ENCODE results near the gene UBAC2.
"Not testable (repeated sequence)": the region's sequence is repeated elsewhere in the genome, so short reads cannot be mapped to it uniquely, and the experiment has no call there.

The UBAC2 gene

DNA sequence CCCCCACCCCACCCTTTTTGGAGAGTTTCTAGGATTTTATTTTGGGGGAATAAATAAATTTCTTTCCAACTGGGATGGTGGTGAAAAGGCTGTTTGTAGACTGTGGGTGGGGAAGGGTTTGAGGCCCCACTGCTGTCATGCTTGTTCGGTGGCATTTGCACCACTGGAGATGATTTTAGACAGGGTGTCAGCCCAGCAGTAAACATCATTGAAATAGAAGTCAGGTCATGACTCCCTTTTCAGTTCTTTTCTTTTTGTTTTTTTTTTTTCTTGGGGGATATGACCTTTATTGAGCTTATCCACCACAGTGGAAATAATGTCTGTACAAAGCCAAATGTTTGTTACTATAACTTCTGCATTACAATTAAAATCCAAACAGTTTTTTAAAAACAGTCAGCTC, 14.1 kb downstream of the UBAC2 start:
- no peak for DNase-seq (ENCODE audit: low spot score)

DNA sequence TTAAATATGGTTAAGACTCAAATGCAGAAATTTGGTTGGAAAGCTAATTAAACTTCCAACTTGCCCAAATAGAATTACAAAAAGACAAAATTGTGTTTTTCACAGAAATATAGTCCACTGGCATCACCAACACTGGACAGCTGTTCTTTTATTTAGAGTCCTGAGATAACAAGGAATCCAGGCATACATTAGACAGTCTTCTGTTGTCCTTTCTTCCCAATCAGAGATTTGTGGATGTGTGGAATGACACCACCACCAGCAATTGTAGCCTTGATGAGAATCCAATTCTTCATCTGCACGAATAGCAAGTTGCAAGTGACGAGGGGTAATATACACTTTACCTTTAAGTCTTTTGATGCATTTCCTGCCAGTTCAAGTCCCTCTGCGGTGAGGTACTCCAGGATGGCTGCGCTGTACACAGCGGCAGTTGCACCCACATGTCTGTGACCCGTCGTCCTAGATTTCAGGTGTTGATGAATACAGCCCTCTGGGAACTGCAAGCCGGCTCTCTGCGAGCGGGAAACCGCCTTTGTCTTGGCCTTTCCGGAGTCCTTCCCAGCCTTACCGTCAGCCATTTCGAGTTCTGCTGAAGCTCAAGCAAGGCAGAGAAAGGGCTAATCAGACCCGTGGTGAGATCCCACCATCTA, 14.7 kb downstream of the UBAC2 start:
- DNase-seq (ENCODE audit: low spot score): no peak

DNA sequence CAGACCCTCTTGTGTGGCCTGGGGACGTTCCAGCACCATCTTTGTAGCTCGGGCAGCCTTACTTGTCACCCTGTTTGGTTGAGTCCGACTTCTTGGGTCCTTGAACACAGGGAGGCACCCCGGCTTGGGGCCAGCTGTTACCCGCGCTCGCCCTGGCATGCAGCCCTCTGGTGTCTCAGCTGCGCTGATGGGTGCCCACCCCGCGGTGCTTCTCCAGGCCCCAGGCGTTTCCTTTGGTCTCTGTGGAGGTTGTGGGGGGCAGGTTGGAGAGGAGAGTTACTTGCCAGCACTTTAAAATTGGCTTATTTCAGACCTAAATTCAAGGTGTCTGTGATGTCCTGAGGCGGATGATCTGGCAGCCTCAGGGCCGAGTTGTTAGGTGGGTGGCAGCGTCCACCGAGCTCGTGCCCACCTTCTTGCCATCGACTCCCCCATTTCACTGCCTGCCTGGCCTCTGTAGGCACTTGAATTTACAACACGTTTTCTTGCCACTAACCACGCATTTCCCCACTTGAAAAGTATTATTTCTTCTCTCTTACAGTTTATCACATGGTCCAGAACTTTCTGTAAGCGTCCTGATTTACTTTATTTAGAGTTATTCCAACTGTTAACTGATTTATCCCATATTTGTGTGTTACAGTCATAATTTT, 16.9 kb downstream of the UBAC2 start:
- DNase-seq (ENCODE audit: low spot score): no peak

DNA sequence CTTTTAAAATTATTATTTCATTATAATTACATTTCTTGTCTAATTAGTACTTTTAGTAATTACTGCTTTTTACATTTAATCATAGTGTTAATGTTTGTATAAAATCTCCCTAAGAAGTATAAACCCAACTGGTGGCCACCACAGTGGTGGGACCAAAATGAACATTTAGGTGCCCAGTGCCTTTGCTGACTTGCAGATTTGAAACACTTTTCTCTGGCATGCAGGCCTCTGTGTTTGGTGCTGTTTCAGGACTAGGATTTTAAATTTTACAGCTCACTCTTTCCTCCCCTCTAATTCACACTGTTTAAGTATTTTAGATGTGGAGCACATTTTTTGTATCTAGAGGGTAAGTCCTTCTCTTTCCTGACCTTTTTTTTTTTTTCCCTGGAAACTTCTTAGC, 17.5 kb downstream of the UBAC2 start:
- DNase-seq (ENCODE audit: low spot score): no peak

DNA sequence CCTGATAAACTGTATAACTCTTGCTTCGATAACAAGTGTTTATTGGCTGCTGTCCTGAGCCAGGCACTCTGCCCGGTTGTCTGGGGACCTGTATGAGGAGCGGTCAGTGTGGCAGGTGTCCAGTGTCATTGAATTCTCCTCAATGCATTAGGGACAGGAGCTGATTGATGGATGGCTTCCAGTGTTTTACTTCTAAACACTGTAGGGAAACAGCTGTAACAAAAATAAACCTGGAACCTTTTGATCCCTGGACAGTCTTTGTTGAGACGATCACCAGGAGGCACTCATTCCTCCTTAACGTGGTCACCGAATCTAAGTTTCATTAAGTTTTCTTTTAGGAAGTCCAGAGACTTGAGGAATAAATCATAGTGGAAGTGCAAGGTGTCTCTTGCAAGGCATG, 17.9 kb downstream of the UBAC2 start:
- no peak for DNase-seq (ENCODE audit: low spot score)

DNA sequence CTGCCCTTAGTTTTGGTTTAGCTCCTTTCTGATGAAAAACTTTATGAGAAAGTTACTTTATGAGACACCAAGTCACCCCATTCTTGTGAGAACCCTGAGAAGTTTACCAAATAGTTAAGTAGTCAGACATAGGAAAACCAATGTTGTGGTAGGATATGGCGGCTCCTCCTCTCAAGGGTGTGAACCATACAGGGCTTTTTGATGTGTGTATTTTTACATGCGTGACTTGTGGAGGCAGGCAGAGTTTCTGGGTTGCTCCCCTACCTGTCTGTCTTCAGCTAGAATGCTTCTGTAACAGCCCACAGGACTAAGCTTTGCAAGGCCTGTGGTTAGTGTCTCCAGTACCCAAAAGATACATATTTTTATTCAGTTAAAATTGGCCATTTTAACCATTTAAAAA, 18.3 kb downstream of the UBAC2 start:
- no peak for DNase-seq (ENCODE audit: low spot score)

DNA sequence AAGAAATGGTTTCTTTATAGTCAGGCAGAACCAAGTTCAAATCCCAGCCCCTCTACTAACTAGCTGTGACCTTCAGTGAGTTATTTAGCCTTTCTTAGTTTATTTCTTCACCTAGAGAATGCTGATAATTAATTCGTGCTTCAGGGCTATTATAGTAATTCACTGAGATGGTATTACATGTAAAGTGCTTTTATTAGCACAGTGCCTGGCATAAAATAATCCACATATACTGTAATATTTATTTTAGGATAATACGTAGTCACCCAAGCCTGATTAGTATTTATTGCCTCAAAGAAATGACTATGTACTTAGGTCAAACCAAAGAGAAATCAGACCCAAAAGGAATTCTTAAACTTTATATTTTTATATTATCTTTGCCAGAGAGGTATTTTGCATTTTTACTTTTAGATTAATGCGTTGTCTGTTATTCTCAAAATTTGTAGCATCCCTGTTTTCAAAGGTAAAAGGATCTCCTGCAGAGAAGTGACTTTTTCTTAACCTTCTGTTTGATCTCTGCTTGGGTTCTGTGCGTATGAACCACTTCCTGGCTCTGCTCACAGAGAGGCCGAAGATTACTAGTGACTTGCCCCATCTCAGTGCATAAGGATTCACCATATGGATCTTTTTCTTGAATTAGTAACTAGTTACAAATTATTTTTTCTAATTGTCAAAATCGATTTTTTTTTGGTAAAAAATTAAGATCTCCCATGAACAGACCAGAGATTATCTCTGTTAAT, 19.7 kb downstream of the UBAC2 start:
- DNase-seq (ENCODE audit: low spot score): no peak

DNA sequence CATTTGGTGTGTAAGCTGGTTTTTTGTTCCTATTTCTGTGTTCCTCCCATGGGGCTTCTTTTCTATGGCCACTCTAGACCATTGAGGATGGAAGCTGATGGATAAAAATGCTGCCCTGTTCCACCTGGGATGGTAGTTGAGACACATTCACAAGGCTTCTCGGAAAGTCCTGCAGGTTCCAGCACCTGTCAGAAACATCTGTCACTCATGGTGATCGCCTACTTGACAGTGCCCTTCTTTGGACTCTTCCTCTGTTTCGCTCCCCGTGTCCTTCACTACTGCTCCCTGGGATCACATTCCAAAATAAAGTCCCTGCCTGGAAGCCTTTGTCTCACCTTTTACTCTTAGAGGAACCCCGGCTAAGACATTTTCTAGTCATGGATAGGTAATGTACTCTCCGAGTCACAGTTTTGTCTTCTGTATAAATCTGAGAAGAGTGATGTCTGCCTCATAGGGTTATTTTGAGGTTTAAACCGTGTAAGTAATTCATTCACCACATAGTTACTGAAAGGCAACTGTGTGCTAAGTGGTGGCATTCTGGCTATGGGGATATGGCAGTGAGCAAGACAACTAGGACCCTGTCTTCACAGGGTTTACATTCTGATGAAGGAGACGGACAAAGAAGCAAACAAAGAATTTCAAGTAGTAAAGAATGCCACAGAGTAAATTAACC, 21.0 kb downstream of the UBAC2 start:
- DNase-seq (ENCODE audit: low spot score): no peak

DNA sequence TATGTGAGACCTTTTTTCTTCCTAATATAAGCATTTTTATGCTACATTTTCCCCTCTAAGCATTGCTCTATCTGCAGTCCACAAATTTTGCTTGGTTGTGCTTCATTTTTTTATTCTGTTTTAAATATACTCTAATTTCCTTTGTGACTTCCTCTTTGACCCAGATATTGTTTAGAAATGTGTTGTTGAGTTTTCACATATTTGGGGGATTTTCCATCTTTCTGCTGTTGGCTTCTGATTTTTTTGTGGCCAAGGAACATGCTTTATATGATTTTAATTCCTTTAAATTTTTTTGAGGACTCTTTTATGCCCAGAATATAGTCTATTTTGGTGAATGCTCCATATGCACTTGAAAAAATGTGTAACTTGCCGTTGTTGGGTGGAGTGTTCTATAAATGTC, 22.9 kb downstream of the UBAC2 start:
- DNase-seq (ENCODE audit: low spot score): no peak

DNA sequence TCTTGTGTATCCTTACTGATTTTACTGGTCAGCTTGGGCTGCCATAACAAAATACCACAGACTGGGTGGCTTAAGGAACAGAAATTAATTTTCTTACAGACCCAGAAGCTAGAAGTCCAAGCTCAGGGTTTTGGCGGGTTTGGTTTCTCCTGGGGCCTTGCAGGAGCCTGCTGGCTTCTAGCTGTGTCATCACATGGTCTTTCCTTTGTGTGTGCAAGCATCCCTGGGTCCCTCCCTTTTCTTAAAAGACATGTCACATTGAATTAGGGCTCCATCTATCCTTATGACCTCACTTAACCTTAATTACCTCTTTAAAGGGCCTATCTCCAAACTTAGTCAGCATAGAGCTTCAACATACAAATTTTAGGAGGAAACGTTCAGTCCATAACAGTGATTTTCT, 23.4 kb downstream of the UBAC2 start:
- DNase-seq (ENCODE audit: low spot score): no peak

DNA sequence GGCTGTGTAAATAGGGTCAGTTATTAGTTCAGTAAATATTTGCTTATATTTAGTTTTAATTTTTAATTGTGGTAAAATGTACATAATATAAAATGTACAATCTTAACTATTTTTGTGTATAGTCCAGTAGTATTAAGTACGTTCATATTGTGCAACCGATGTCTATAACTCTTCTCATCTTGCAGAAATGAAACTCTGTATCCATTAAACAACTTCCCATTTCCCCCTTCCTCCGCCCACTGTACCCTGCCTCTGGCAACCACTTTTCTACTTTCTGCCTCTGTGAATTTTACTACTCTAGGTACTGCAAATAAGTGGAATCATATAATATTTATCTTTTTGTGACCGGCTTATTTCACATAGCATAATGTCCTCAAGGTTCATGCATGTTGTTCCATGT, 24.4 kb downstream of the UBAC2 start:
- no peak for DNase-seq (ENCODE audit: low spot score)

DNA sequence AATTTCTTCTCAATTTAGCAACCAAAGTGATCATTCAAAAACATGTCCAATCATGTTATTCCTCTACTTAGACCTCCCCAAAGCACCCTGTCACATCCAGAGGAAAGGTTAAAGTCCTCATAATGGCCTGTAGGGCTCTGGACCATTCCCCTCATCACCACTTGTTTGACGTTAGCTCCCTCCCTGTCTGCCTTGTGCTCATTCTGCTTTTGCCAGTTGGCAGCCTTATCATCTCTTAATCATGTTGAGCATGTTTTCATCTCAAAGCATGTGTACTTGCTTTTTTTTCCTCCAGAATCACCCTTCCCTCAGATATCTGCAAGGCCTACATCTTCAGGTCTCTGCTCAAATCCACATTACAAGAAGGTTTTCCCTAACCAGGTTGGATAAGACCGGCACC, 25.9 kb downstream of the UBAC2 start:
- DNase-seq (ENCODE audit: low spot score): no peak

DNA sequence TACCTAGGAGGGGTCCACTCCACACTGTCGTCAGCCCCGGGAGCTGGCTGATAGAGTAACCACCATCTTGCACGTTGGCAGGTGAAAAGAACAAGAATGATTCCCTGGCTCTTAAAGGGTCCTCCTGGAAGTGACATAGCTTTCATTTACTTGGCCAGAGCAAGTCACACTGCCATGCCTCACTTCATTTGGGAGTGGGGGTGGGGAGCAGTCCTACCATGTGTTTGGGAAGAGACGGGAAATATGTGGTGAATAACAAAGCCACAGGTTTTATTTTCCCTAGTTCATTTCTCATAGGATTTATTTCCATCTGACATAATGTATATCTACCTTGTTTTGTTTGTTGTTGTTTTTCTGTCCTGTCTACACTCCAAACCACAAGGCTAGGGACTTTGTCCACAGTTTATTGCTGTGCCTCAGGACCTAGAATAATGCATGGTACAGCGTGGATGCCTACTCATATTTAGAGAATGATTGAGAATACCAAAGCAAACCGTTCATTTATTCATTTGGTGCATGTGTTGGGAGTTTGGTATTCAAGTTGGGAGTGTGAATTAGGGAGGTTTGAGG, 26.8 kb downstream of the UBAC2 start:
- no peak for DNase-seq (ENCODE audit: low spot score)

DNA sequence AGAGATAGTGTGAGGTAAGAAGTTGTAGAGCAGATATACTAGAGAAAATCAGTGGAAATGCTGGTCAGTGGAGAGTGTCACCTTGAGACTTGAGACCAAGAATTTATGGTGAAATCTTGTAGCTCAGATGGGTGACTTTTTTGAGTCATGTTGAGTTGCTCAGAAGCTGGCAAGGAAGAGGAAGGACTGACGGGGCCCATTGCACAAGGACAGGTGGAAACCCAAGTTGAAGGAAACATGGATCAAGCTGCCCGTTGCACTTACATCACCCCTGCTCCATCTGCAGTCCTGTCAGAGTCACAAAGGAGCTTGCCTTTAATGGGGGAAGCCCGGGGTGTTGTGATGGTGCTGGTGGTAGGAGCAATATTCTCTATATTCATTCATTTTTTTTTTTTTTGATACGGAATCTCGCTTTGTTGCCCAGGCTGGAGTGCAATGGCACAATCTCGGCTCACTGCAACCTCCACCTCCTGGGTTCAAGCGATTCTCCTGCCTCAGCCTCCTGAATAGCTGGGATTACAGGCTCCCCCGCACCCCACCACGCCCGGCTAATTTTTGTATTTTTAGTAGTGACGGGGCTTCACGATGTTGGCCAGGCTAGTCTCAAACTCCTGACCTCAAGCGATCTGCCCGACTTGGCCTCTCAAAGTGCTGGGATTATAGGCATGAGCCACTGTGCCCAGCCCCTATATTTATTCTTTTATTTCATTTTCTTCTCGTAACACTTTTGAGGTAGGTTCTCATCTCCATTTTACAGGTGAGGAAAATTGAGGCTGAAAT, 27.4 kb downstream of the UBAC2 start:
- DNase-seq (ENCODE audit: low spot score): no peak

DNA sequence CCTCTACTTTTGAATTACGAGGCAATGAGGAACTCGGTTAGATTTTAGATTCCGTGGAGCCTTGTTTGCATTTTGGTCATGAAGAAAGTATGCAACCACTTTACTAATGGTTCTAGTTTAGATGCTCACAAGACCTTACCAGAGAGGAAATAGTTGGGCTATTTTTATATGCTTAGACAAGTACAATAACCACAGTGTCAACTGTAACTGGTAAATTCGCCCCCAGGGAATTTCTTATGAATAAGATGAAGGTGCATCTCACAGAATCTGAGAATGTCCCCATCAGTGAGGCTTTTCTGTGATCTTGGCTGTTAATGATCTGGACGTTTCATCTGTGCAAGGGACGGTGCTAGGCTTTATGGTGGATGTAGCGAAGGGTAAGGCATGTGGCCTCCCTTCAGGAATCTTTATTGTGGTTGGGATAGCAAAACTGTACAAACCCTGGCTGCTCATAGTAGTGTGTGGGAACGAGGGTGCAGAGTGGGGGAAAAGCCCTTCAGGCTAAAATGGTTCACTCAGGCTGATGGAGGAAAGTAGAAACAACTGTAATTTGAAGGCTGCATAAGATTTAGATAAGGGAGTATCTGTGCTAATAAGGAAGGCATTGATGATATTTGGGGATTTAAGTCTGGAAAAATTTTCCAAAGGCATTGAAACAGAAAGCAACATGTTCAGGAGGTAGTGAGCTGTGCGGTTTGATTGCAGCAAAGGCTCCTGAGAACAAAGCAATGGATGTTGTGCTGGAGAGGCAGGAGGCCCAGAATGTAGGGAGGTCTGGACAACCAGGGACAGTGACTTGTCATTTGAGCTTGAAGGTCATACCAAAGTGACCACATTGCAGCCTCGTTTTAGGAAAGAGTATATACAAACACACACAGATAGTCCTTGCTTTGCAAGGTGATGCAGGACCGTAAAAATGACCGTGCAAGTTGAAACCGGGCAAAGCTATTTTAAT, 28.4 kb downstream of the UBAC2 start:
- DNase-seq (ENCODE audit: low spot score): peak; percentile 84

DNA sequence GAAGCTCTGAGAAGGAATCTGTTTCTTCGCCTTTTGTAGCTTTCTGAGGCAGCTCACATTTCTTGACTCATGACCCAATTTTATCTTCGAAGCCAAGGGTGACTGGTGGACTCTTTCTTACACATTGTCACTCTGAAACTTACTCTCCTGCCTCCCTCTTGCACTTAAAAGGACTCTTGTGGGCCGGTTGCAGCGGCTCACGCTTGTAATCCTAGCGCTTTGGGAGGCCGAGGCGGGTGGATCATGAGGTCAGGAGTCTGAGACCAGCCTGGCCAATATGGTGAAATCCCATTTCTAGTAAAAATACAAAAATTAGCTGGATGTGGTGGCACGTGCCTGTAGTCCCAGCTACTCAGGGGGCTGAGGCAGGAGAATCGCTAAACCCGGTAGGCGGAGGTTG, 29.9 kb downstream of the UBAC2 start:
- not testable (repeated sequence) for DNase-seq (ENCODE audit: low spot score)

DNA sequence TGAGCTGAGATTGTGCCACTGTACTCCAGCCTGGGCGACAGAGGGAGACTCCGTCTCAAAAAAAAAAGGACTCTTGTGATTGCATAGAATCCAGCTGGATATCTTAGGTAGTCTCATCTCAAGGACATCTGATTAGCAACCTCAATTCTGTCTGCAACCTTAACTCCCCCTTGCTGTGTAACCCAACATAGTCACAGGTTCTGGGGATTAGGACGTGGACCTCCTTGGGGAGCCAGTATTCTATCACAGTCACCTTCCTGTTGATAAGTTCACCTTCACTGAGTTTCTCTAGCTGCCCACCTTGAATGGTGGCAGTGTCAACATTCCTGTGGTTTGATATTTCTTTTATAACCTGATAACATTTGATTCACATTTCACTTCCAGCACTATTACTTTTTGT, 30.3 kb downstream of the UBAC2 start:
- no peak for DNase-seq (ENCODE audit: low spot score)

DNA sequence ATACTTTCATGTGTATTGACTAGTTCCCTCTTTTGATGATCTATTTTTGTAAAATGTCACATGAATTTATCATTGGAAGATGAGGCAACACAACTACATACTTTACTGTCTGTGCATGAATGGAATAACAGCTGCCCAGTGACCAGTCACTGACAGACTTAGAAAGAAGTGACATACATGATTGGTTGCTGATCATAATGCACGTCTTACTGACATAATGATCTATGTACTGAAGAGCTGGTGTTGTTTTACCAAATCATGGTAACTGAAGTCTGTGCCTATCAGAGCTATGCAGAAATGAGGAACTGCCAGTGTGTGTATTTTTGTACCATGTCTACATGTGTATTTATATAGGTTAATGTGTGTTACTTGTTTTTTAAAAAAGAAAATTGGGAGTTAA, 31.1 kb downstream of the UBAC2 start:
- DNase-seq (ENCODE audit: low spot score): no peak

DNA sequence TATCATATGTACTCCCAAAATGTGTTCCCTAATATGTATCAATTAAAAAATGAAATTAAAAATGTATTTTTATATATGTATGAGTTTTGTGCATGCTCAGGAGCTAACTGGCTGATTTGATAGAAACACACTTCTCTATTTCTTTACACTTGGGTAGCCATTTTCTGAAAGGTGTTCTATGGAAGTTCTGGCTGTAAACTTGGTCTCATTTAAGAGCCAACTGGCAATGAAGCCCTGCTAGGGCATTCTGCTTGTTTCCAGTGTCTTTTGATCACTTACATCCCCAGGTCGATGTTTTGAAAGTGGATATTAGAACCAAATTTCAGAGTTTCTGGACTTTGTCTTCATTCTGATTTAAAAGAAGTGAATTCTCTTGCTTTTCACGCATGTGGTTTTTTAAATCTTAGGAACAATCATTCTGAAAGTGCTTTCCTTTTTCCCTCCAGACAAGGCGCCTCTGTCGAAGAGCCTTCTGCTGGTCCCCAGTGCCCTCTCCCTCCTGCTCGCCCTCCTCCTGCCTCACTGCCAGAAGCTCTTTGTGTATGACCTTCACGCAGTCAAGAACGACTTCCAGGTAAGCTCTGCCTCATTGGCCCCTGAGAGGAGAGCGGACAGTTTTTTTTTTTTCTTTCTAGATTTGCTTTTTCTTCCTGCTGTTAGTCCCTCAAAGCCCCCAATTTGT, 37.5 kb downstream of the UBAC2 start:
- no peak for DNase-seq (ENCODE audit: low spot score)

DNA sequence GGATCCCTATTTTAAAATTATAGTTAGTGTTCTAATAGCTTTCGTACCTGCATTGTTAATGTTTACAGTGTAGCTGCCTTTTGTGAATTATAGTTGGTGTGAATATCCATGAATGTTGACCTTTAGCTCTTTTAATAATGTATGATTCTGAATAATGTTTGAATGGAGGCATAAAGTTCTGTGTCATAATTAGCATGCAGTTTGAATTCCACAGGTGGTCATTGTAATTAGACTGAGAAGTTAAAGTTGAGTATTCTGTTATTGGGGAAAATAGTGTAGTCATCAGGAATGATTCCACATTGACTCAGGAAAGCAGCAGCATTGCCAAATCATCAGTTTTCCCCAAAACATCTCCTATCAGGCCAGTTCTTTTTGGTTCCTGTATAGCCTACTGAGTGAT, 45.4 kb downstream of the UBAC2 start:
- no peak for DNase-seq (ENCODE audit: low spot score)

All from AG08395 (cell line).